GM12878 (cell line): ENCODE data around the gene PPP1R12B. TPM values are rescaled to one million over a fixed set of nuclear protein-coding genes. Genes with fewer than 3 reads are reported as not detected.

ENCODE experiments used
- ATAC-seq: fragments of 200-7000 bp; cut with Tn5 transposase; 3 replicates; pipeline ENCODE4 v1.9.1; 2020; ENCODE audit warnings: mild to moderate bottlenecking, moderate library complexity
- BruUV-seq: library from RNA; stranded (reverse); fragments of 400-500 nt; replicated peaks from 2 replicates; lab custom pipeline; 2021; lab: Mats Ljungman, UMichigan
- CTCF ChIA-PET: fragments of 300-600 bp; sonication (Branson Sonifier 250); formaldehyde crosslinking; extraction: SDS; loops from one replicate; lab custom pipeline; 2021; ENCODE audit warnings: inconsistent platforms; lab: Yijun Ruan, JAX
- POLR2A ChIA-PET: fragments of 350-600 bp; formaldehyde crosslinking; extraction: SDS; loops from one replicate; lab custom pipeline; 2021; ENCODE audit warnings: inconsistent platforms; lab: Charles Lee
- RAD21 ChIA-PET: fragments of 300-600 bp; sonication (Branson Sonifier 250); formaldehyde crosslinking; loops from one replicate; lab custom pipeline; 2023; ENCODE audit warnings: antibody characterized with exemption; ENCODE audit not compliant: unreplicated experiment; lab: Charles Lee
- SMC1A ChIA-PET: fragments of 300-600 bp; sonication (Branson Sonifier 250); formaldehyde crosslinking; loops from one replicate; lab custom pipeline; 2023; ENCODE audit not compliant: unreplicated experiment, uncharacterized antibody; lab: Charles Lee
- DNase-seq: peaks from one replicate; pipeline ENCODE4 v3.0.0-alpha.2; 2011; ENCODE audit warnings: low read depth, low spot score
- FAIRE-seq: peaks from 3 replicates; lab custom pipeline; 2011; peaks lifted over from hg19 to GRCh38; lab: Jason Lieb, UNC
- H2AFZ ChIP-seq: 2 replicates; pipeline ENCODE4 v1.6.0; 2011; ENCODE audit warnings: low read depth, low read length, control low read depth; ENCODE audit not compliant: control insufficient read depth
- H3K27ac ChIP-seq: 2 replicates; pipeline ENCODE4 v1.5.1; 2011; ENCODE audit warnings: control low read depth; ENCODE audit not compliant: control insufficient read depth, insufficient read depth
- H3K27me3 ChIP-seq, 2 experiments: replicated peaks in 1 of 2; 2 replicates each; pipeline versions ENCODE4 v1.6.0 to v1.6.1; 2011; ENCODE audit warnings: low read length in 1 of 2; ENCODE audit not compliant: control insufficient read depth in 2 of 2, insufficient read depth in 2 of 2
- H3K36me3 ChIP-seq, 2 experiments: 2 replicates each; pipeline ENCODE4 v1.5.1; 2011; ENCODE audit warnings: low read length in 1 of 2; ENCODE audit not compliant: control insufficient read depth in 2 of 2, insufficient read depth in 2 of 2
- H3K4me1 ChIP-seq: 2 replicates; pipeline ENCODE4 v1.6.1; 2011; ENCODE audit warnings: mild to moderate bottlenecking, low read length, moderate library complexity, mixed read lengths; ENCODE audit not compliant: control insufficient read depth, insufficient read depth
- H3K4me2 ChIP-seq: 2 replicates; pipeline ENCODE4 v1.6.0; 2011; ENCODE audit warnings: control low read depth; ENCODE audit not compliant: control insufficient read depth, insufficient read depth
- H3K4me3 ChIP-seq: fragments of 200-600 bp; sonication (generic); 2 replicates; pipeline ENCODE4 v1.5.1; 2016
- H3K79me2 ChIP-seq: 2 replicates; pipeline ENCODE4 v1.6.0; 2011; ENCODE audit warnings: low read length; ENCODE audit not compliant: control insufficient read depth, insufficient read depth
- H3K9ac ChIP-seq: 2 replicates; pipeline ENCODE4 v1.8.0; 2011; ENCODE audit warnings: low read length, control low read depth, mixed read lengths; ENCODE audit not compliant: control insufficient read depth, insufficient read depth
- H3K9me3 ChIP-seq: replicated peaks from 3 replicates; pipeline ENCODE4 v1.5.1; 2011; ENCODE audit warnings: mild to moderate bottlenecking, low read length; ENCODE audit not compliant: control insufficient read depth, insufficient read depth
- H4K20me1 ChIP-seq: 2 replicates; pipeline ENCODE4 v1.6.0; 2011; ENCODE audit not compliant: control insufficient read depth, insufficient read depth
- BMI1 ChIP-seq: fragments of 450-650 bp; IDR thresholded peaks from 2 replicates; pipeline ENCODE4 v1.6.1; 2016; ENCODE audit warnings: mild to moderate bottlenecking, moderate library complexity, borderline replicate concordance
- CREM ChIP-seq: IDR thresholded peaks from 2 replicates; pipeline ENCODE4 v1.6.1; 2014; ENCODE audit warnings: antibody characterized with exemption, low read depth
- EGR1 ChIP-seq, 2 experiments: IDR thresholded peaks; 1 replicate in 1 of 2; 2 replicates in 1 of 2; pipeline ENCODE4 v1.6.1; 2011 to 2012; ENCODE audit warnings: low read depth in 2 of 2, low read length in 2 of 2, borderline replicate concordance in 1 of 2, mild to moderate bottlenecking in 1 of 2, moderate library complexity in 1 of 2
- MTA2 ChIP-seq: fragments of 450-650 bp; IDR thresholded peaks from 2 replicates; pipeline ENCODE4 v1.6.1; 2016; ENCODE audit warnings: low read depth, mild to moderate bottlenecking, moderate library complexity
- WGBS: methylation state at CpG from one replicate; pipeline ENCODE4 v1.1.6; 2016; ENCODE audit warnings: low lambda C conversion rate; ENCODE audit not compliant: insufficient replicate concordance, insufficient coverage; ENCODE audit errors: missing lambda C conversion rate; 5-methylcytosine and 5-hydroxymethylcytosine counted together
- in situ Hi-C: fragments of 300-500 bp; cut with MboI; formaldehyde crosslinking; loops from 9 replicates; pipeline ENCODE4 v1.14.3; 2018; ENCODE audit warnings: mixed read lengths
- intact Hi-C: fragments of 100-400 bp; cut with micrococcal nuclease; formaldehyde crosslinking; loops from one replicate; pipeline ENCODE4 v1.14.2; 2022; ENCODE audit not compliant: unreplicated experiment
- polyA plus RNA-seq, 11 experiments: library from polyadenylated mRNA; depleted of rRNA in 4 of 11; unstranded in 6 of 11; stranded (reverse) in 5 of 11; fragments of >200 nt; fragmentation: Nextera tagmentation in 4 of 11; fragmentation: Illumina TruSeq in 1 of 11; extraction: Ambion mirVana in 4 of 11; extraction: Trizol in 1 of 11; gene quantifications; 1 replicate in 1 of 11; 2 replicates in 10 of 11; pipeline versions ENCODE4 v1.2.1 to v1.2.3, GENCODE V29; 2011 to 2016; ENCODE audit warnings: inconsistent platforms in 2 of 11, missing spikeins in 2 of 11, low read depth in 1 of 11
- total RNA-seq, 4 experiments: library from RNA; depleted of rRNA in 3 of 4; stranded (reverse); fragments of >200 nt in 3 of 4; fragmentation: Illumina TruSeq in 1 of 4; extraction: Trizol in 1 of 4; gene quantifications; 2 replicates each; pipeline versions ENCODE4 v1.2.1 to v1.2.3, GENCODE V29; 2013 to 2021
- TF ChIP-seq, protein P1 (sequence below): fragments of 450-650 bp; IDR thresholded peaks from 2 replicates; pipeline ENCODE4 v1.6.1; 2016; ENCODE audit warnings: mild to moderate bottlenecking

PPP1R12B gene
- total and polyA plus RNA-seq, 10 of the 15 experiments (the other 5 are each of a cell fraction or from before 2014, with no cell fraction given): 0.29 to 9.4 (median 4.7) TPM

DNA sequence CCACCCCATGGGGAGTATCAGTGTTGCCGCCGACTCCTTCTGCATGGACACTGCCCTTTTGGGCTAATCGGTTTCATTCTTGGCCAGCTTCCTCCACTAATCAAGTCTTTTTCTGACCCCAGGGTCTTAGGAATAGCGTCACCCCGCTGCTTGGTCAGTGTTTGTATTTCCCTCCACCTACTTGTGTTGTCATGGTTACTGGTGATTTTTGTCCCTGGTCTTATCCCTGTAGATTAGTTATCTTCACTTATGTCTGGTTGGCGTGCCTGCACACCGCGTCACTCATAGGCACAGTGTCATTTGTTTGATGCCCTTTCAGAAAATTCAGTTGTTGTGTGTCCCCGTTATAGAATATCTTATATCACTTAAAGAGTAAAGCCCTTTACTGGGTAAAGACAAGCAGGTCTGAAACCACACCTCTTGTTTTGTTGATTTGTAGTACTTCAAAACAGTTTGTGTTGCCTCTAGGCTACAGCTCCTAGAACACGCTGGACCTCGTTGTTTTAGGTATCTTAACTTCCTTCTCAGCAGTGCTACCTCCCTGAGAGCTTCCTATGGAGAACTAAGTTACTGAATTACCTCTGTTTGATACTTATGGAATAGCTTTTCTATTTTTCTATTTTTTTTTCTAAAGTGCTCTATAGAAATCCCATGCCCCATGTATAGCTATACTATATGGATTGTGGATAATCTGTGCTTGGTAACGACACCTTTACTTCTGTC, 868 bp downstream of the PPP1R12B start:
- Histone ChIP-seq H4K20me1 (no peaks in the 10 kb centered on the region), H3K9ac (peak overlapping the region; percentile 58), H3K4me1 (no peaks in the 10 kb centered on the region; the same call in 1 of the 2 replicates), H3K36me3 (no peaks in the 10 kb centered on the region), H3K27me3 (no peaks in the 10 kb centered on the region), H3K79me2 (peaks cover 3% of the 10 kb centered on the region; the same call in 1 of the 2 replicates), H2AFZ (peak overlapping the region; percentile 92), H3K4me3 (peak overlapping the region; percentile 88), H3K9me3 (no peaks in the 10 kb centered on the region), H3K4me2 (peak overlapping the region; percentile 60), H3K27ac (peak overlapping the region; percentile 40; the same call in 1 of the 2 replicates)
- BruUV-seq: no TSS peak
- POLR2A ChIA-PET: interaction anchor here (0.9 to 1.9 kb wide), 2 partner anchors 7 to 163 kb away, joined by 3 to 5 read pairs; partner anchors contain the start of gene UBE2T
- DNase-seq: no peak
- RAD21 ChIA-PET: interaction anchor here (1.0 to 1.6 kb wide), 4 partner anchors 18 to 1277 kb away, joined by 3 to 4 read pairs (median 3); partner anchors contain the start of gene ATP2B4
- in situ Hi-C loops: no loop called here
- WGBS: 9% methylated on average over 12 of the region's 12 CpGs
- intact Hi-C loops: loop anchor here (5.0 to 10.0 kb wide), 2 partner anchors 95 to 268 kb away; no protein-coding TSS in a partner anchor
- FAIRE-seq: peak; percentile 52
- CTCF ChIA-PET: interaction anchor here (0.9 to 3.0 kb wide), 10 partner anchors 11 to 251 kb away, joined by 3 to 8 read pairs (median 4); no protein-coding TSS in a partner anchor
- SMC1A ChIA-PET: interaction anchor here (0.6 to 2.6 kb wide), 3 partner anchors 11 to 91 kb away, joined by 3 to 9 read pairs (median 3); no protein-coding TSS in a partner anchor
- TF ChIP-seq CREM (0 out of 2 replicates have a peak, but pooled peaks have one; percentile 5), EGR1 (IDR thresholded peaks at IDR 0.05; ENCODE audit: borderline replicate concordance in 1 of 2, low read depth in 2 of 2, low read length in 2 of 2) (no peak), BMI1 (peak; percentile 93), MTA2 (no peak)
- TF ChIP-seq, protein P1, sequence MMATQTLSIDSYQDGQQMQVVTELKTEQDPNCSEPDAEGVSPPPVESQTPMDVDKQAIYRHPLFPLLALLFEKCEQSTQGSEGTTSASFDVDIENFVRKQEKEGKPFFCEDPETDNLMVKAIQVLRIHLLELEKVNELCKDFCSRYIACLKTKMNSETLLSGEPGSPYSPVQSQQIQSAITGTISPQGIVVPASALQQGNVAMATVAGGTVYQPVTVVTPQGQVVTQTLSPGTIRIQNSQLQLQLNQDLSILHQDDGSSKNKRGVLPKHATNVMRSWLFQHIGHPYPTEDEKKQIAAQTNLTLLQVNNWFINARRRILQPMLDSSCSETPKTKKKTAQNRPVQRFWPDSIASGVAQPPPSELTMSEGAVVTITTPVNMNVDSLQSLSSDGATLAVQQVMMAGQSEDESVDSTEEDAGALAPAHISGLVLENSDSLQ: peak; percentile 53; the same call in 1 of the 2 replicates
- peak; percentile 11 for ATAC-seq
